GM19099 (cell line): ENCODE measurements around the gene KLLN.

Experiments used
- POLR2A ChIP-seq: IDR thresholded peaks from 3 replicates; pipeline ENCODE4 v1.6.1; 2011; ENCODE audit warnings: low read depth; ENCODE audit not compliant: insufficient read length; ENCODE audit errors: extremely low read depth

KLLN gene

GRCh38 chr10:87868277-87868676 is 4.9 kb upstream of the KLLN start:
- TF ChIP-seq POLR2A: no peak

DNA sequence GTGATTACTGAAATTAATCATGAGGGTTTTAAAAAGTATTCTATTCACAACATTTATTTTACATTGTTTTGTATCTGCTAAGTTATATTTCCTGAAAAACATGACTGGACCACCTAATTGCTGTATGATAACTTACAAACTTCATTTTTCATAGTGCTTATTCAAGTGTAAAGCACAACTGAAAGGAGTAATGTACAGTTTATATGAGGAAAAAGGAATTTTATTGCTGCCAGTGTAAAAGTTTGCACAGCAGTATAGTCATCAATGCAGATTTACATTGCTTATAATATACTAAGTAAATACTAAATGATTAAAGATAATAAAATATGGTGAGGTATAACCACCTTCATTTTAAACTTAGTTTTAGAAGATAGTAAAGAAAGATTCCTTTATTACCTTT is 4.1 kb upstream of the KLLN start:
- TF ChIP-seq POLR2A: no peak

GRCh38 chr10:87866412-87866974 is 3.2 kb upstream of the KLLN start:
- TF ChIP-seq POLR2A: no peak

DNA sequence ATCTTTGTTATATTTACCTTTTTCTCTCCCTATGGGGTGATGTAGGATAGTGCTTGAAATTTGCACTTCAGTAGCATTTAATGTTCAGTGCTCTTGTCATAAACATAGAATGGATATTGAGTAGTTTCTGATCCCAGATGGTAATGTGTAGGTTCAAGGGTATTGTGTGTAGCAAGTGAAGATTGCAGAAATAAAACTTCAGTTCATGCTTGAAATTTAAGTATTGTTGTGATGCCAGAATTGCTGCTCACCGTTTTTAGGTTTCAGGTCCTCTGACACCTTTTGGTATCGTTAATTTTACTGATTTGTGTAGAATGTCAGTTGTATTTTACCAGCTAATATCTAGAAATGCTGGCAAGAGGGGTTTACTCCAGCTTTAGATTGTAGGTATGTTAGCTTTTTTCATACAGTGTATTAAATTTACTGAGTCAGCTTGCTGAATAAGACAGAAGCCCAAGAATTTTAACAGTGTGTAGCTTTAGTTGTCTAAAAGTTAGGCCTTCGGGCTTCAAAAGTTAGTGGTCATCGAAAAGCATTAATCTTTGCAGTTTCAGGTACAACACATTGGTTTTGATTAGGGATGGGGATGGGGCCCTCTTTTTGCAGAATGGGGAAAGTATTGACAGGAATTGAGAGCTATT is 2.0 kb upstream of the KLLN start:
- no peak for TF ChIP-seq POLR2A

GRCh38 chr10:87864496-87865059 is 1.2 kb upstream of the KLLN start:
- TF ChIP-seq POLR2A: peak; percentile 22

DNA sequence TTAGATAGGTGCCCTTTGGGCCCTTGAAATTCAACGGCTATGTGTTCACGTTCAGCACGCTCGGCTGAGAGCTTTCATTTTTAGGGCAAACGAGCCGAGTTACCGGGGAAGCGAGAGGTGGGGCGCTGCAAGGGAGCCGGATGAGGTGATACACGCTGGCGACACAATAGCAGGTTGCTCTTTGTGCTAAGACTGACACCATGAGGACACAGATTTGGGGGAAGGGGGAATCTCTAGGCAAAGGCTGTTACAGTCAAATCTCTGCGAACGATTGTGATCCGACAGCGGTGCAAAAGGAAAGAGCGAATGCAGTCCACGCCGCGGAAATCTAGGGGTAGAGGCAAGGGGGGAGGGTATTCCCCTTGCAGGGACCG is 667 bp downstream of the KLLN start:
- TF ChIP-seq POLR2A: no peak

DNA sequence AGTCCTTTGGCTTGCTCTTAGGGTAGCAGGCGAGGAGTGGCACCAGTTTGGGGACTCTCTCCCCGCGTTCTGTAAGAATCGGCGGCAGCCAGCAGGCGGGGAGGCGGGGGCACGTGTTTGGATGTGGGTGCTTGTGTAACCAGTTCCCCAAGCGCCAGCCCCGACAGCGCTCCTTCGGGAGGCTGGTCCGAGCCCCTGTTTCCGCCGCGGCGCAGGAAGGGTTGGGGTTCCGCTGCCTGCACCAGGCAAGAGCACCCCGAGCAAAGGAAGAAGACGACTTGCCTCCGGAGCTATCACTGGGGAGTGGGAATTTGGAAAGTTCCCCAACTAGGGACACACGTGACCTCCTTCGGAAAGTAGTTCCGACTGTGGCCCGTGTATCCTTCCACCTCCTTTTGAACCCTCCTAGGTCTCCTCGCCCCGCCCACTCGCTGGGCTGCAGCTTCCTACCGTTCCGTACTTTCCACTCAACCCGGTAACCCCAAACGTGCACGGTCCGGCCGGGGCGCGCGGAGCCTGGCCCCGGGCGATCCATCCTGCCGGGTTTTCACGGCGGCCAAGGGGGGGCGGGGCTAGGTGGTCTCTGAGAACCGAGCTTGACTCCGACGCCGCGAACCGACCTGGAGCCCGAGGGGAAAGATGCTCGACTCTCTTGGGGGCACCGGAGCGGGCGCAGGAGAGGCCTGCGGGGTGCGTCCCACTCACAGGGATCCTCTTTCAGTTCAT is 1.2 kb downstream of the KLLN start:
- TF ChIP-seq POLR2A: peak; percentile 95

- no peak for TF ChIP-seq POLR2A
Observed at GRCh38 chr10:87861566-87861952, 1.8 kb downstream of the KLLN start.

GRCh38 chr10:87860816-87861403 is 2.4 kb downstream of the KLLN start:
- TF ChIP-seq POLR2A: no peak

DNA sequence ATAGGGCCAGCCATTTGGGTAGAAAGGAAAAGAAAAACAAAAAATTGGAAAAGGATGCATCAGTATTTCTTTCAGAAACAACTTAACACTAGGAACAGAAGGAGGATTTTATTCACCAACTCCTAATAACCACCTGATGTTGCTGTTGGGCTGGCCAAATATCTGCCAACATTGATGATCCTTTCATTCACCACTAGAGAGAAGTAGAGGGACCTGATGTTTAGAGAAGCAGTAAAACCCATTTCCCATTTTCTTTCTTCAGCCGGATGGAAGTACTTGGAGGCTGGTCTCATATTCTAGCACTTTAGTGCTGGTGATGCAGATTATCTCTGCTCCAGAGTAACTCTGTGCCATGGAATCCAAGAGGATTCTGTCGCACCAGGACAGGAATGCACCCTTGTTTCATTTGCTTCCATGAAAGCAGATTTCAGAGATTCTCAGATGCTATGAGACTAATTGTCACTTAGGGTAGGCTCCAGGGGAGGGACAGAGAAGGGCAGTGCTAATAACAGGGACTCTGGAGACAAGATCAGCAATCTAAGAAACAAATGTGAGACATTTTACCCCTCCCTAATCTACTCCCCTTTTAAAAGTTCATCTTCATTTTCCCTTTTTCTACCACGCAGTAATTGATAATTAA is 3.1 kb downstream of the KLLN start:
- TF ChIP-seq POLR2A: peak; percentile 38

- no peak for TF ChIP-seq POLR2A
Observed at GRCh38 chr10:87852089-87852488, 11.2 kb downstream of the KLLN start.

GRCh38 chr10:87850742-87851205 is 12.6 kb downstream of the KLLN start:
- no peak for TF ChIP-seq POLR2A

- TF ChIP-seq POLR2A: no peak
Observed at GRCh38 chr10:87849001-87849400, 14.3 kb downstream of the KLLN start.

- no peak for TF ChIP-seq POLR2A
Observed at GRCh38 chr10:87847550-87847949, 15.8 kb downstream of the KLLN start.

DNA sequence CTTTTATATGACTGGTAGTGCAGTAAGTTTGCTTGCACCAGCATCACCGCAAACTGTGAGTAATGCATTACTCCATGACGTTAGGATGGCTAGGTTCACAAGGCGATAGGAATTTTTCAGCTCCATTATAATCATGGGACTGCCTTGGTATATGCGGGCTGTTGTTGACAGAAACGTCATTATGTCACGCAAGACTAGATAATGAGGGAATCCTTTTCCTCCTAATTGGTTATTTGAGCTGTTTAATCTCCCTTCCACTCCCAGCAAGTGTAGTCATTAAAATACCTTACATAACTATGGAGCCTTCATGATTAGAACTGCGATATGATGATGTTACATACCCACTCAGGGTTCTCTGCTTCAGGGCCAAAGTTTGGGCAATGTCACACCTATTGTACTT is 17.3 kb downstream of the KLLN start:
- TF ChIP-seq POLR2A: no peak
